H9 (cell line): ENCODE measurements around the gene EML4. TPM values are rescaled to one million over a fixed set of nuclear protein-coding genes. Genes with fewer than 3 reads are reported as not detected.

ENCODE experiments used
- DNase-seq: peaks from one replicate; pipeline ENCODE4 v3.0.0-alpha.2; 2017
- H2AFZ ChIP-seq: one replicate; pipeline ENCODE4 v1.6.1; 2013; ENCODE audit warnings: mild to moderate bottlenecking, low read length, control low read depth, moderate library complexity
- H2AK5ac ChIP-seq: 2 replicates; pipeline ENCODE4 v1.6.1; 2013; ENCODE audit warnings: low read length, control low read depth, mixed read lengths; ENCODE audit not compliant: insufficient read length
- H2BK120ac ChIP-seq: one replicate; pipeline ENCODE4 v1.6.1; 2013; ENCODE audit warnings: low read depth, mild to moderate bottlenecking, low read length, control low read depth, inconsistent platforms; ENCODE audit not compliant: poor library complexity, severe bottlenecking
- H2BK12ac ChIP-seq: 2 replicates; pipeline ENCODE4 v1.6.1; 2013; ENCODE audit warnings: low read length, control low read depth, mixed read lengths, low read depth; ENCODE audit not compliant: insufficient read length
- H2BK15ac ChIP-seq: 2 replicates; pipeline ENCODE4 v1.6.1; 2013; ENCODE audit warnings: low read depth, low read length, control low read depth
- H2BK20ac ChIP-seq: one replicate; pipeline ENCODE4 v1.6.1; 2013; ENCODE audit warnings: low read depth, mild to moderate bottlenecking, low read length, control low read depth, inconsistent platforms; ENCODE audit not compliant: poor library complexity, severe bottlenecking
- H2BK5ac ChIP-seq: 2 replicates; pipeline ENCODE4 v1.6.1; 2013; ENCODE audit warnings: low read length, control low read depth, mixed read lengths; ENCODE audit not compliant: insufficient read length
- H3K14ac ChIP-seq: 2 replicates; pipeline ENCODE4 v1.6.1; 2013; ENCODE audit warnings: low read length, control low read depth; ENCODE audit not compliant: insufficient read depth
- H3K18ac ChIP-seq: 2 replicates; pipeline ENCODE4 v1.6.1; 2013; ENCODE audit warnings: low read depth, mild to moderate bottlenecking, mixed read lengths, low read length, control low read depth; ENCODE audit not compliant: insufficient read length
- H3K23ac ChIP-seq: 2 replicates; pipeline ENCODE4 v1.6.1; 2013; ENCODE audit warnings: low read length, control low read depth, mixed read lengths, low read depth; ENCODE audit not compliant: insufficient read length
- H3K23me2 ChIP-seq: 2 replicates; pipeline ENCODE4 v1.6.1; 2013; ENCODE audit warnings: low read depth, mild to moderate bottlenecking, mixed read lengths, low read length, control low read depth; ENCODE audit not compliant: insufficient read length, poor library complexity, severe bottlenecking
- H3K27ac ChIP-seq: 2 replicates; pipeline ENCODE4 v1.5.1; 2013; ENCODE audit warnings: low read length, control low read depth, mixed read lengths, low read depth; ENCODE audit not compliant: insufficient read length
- H3K27me3 ChIP-seq: 2 replicates; pipeline ENCODE4 v1.6.1; 2013; ENCODE audit warnings: low read length, control low read depth, inconsistent platforms; ENCODE audit not compliant: insufficient read depth
- H3K4ac ChIP-seq: 2 replicates; pipeline ENCODE4 v1.6.1; 2013; ENCODE audit warnings: low read depth, mild to moderate bottlenecking, control low read depth, inconsistent platforms, low read length, moderate library complexity
- H3K4me1 ChIP-seq: 2 replicates; pipeline ENCODE4 v1.6.1; 2013; ENCODE audit warnings: low read length, control low read depth, inconsistent platforms; ENCODE audit not compliant: insufficient read depth
- H3K4me2 ChIP-seq: 2 replicates; pipeline ENCODE4 v1.6.1; 2013; ENCODE audit warnings: low read length, control low read depth, mixed read lengths; ENCODE audit not compliant: insufficient read length, insufficient read depth
- H3K56ac ChIP-seq: 2 replicates; pipeline ENCODE4 v1.6.1; 2013; ENCODE audit warnings: low read depth, mild to moderate bottlenecking, mixed read lengths, low read length, control low read depth; ENCODE audit not compliant: insufficient read length
- H3K79me1 ChIP-seq: 2 replicates; pipeline ENCODE4 v1.6.1; 2013; ENCODE audit warnings: low read depth, mild to moderate bottlenecking, moderate library complexity, low read length, control low read depth, inconsistent platforms; ENCODE audit not compliant: insufficient read depth, poor library complexity, severe bottlenecking
- H3K79me2 ChIP-seq: 2 replicates; pipeline ENCODE4 v1.6.1; 2013; ENCODE audit warnings: low read length, control low read depth, inconsistent platforms; ENCODE audit not compliant: insufficient read depth
- H3K9ac ChIP-seq: 2 replicates; pipeline ENCODE4 v1.6.1; 2013; ENCODE audit warnings: low read length, control low read depth, mixed read lengths; ENCODE audit not compliant: insufficient read length; ENCODE audit errors: extremely low read depth
- H3K9me3 ChIP-seq: one replicate; pipeline ENCODE4 v1.6.1; 2013; ENCODE audit warnings: low read depth, low read length, inconsistent platforms; ENCODE audit not compliant: control insufficient read depth
- H3T11ph ChIP-seq: one replicate; pipeline ENCODE4 v1.6.1; 2013; ENCODE audit warnings: mild to moderate bottlenecking, low read length, control low read depth, inconsistent platforms
- H4K20me1 ChIP-seq: one replicate; pipeline ENCODE4 v1.6.1; 2013; ENCODE audit not compliant: control insufficient read depth, insufficient read length, insufficient read depth
- H4K5ac ChIP-seq: 2 replicates; pipeline ENCODE4 v1.6.1; 2013; ENCODE audit warnings: low read depth, mild to moderate bottlenecking, mixed read lengths, low read length, control low read depth; ENCODE audit not compliant: insufficient read length
- H4K8ac ChIP-seq: replicated peaks from 2 replicates; pipeline ENCODE4 v1.6.1; 2013; ENCODE audit warnings: low read length, control low read depth, mixed read lengths, low read depth; ENCODE audit not compliant: insufficient read length
- H4K91ac ChIP-seq: 2 replicates; pipeline ENCODE4 v1.6.1; 2013; ENCODE audit warnings: low read depth, mild to moderate bottlenecking, moderate library complexity, mixed read lengths, low read length, control low read depth; ENCODE audit not compliant: insufficient read length
- H3K27ac Mint-ChIP-seq, 3 experiments: 2 replicates in 2 of 3; 3 replicates in 1 of 3; pipeline ENCODE4 v1.8.0; 2020 to 2021; ENCODE audit warnings: mixed read lengths in 3 of 3, mild to moderate bottlenecking in 1 of 3, moderate library complexity in 1 of 3
- H3K27me3 Mint-ChIP-seq: 2 replicates; pipeline ENCODE4 v1.8.0; 2021; ENCODE audit warnings: low read depth, mild to moderate bottlenecking, moderate library complexity, mixed read lengths
- H3K36me3 Mint-ChIP-seq, 3 experiments: 2 replicates in 2 of 3; 3 replicates in 1 of 3; pipeline ENCODE4 v1.8.0; 2020 to 2021; ENCODE audit warnings: low read depth in 3 of 3, mixed read lengths in 3 of 3; ENCODE audit not compliant: insufficient read depth in 1 of 3
- H3K4me1 Mint-ChIP-seq, 2 experiments: 2 replicates each; pipeline ENCODE4 v1.8.0; 2020; ENCODE audit warnings: mixed read lengths in 2 of 2
- H3K4me3 Mint-ChIP-seq, 2 experiments: 2 replicates in 1 of 2; 3 replicates in 1 of 2; pipeline ENCODE4 v1.8.0; 2020 to 2021; ENCODE audit warnings: mild to moderate bottlenecking in 2 of 2, mixed read lengths in 2 of 2, moderate library complexity in 1 of 2
- H3K9me3 Mint-ChIP-seq, 2 experiments: 2 replicates in 1 of 2; 3 replicates in 1 of 2; pipeline ENCODE4 v1.8.0; 2020; ENCODE audit warnings: mild to moderate bottlenecking in 2 of 2, mixed read lengths in 2 of 2, moderate library complexity in 1 of 2
- WGBS: extraction: QIAGEN DNeasy Blood & Tissue Kit; methylation state at CpG from one replicate; pipeline ENCODE4 v1.1.7; 2013; ENCODE audit warnings: missing lambda C conversion rate, low lambda C conversion rate, mixed read lengths; ENCODE audit not compliant: insufficient read length; ENCODE audit errors: extremely low coverage; 5-methylcytosine and 5-hydroxymethylcytosine counted together
- total RNA-seq: library from RNA; stranded (reverse); gene quantifications from 2 replicates; pipeline ENCODE4 v1.2.1, GENCODE V29; 2021
- TF ChIP-seq, protein P1 (sequence below): fragments of 200-600 bp; sonication (generic); conservative IDR thresholded peaks from 3 replicates; pipeline ENCODE4 v1.8.0; 2021; ENCODE audit warnings: antibody characterized with exemption, mild to moderate bottlenecking

Gene EML4
- total RNA-seq, 1 experiment from 2014 or later, result 68.6 TPM

DNA sequence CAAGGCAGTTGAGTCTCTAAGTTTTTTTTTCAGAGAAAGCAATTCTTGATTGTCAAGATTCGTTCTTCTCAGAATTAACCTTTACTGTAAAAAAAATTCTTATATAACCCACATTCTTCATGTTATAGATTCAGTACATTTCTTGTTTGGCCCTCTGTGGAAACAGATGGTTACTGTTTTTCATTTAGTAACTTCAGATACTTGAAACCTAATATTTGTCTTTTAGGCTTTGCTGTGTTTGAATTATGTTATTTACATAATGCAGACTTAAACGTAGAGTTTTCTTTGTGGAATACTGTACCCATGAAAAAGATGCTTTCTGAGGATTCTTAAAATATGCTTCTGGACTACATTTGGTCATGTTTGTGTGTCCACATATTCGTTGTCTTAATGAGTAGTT, 48.2 kb downstream of the EML4 start:
- Histone ChIP-seq H2BK12ac (no peak overlapping the region), H3K14ac (no peak overlapping the region), H3K27me3 (no peaks in the 10 kb centered on the region), H2BK120ac (no peak overlapping the region), H3K79me2 (peaks cover 6% of the 10 kb centered on the region; the same call in 1 of the 2 replicates), H3K9me3 (no peaks in the 10 kb centered on the region), H3K56ac (no peak overlapping the region), H2BK15ac (no peak overlapping the region), H4K91ac (no peak overlapping the region), H3K23me2 (no peaks in the 10 kb centered on the region), H2BK20ac (no peak overlapping the region), H3K79me1 (peaks cover 5% of the 10 kb centered on the region), H2BK5ac (no peak overlapping the region), H3K27ac (no peak overlapping the region), H4K5ac (no peak overlapping the region), H2AFZ (no peak overlapping the region), H3K4me2 (no peak overlapping the region), H3K23ac (no peak overlapping the region), H4K20me1 (no peaks in the 10 kb centered on the region), H3K18ac (no peak overlapping the region), H3T11ph (no peak overlapping the region), H3K4me1 (no peaks in the 10 kb centered on the region), H4K8ac (no peak overlapping the region), H3K4ac (no peak overlapping the region), H2AK5ac (no peak overlapping the region), H3K9ac (no peak overlapping the region)
- Mint-ChIP-seq H3K27me3 (no peaks in the 10 kb centered on the region), H3K4me3 (no peak overlapping the region), H3K4me1 (peaks cover 8 to 9% of the 10 kb centered on the region in 2 experiments), H3K36me3 (peaks cover 0 to 9% (median 4%) of the 10 kb centered on the region in 3 experiments; a peak in 3 of 7 replicates), H3K9me3 (no peaks in the 10 kb centered on the region), H3K27ac (no peak overlapping the region)
- TF ChIP-seq, protein P1, sequence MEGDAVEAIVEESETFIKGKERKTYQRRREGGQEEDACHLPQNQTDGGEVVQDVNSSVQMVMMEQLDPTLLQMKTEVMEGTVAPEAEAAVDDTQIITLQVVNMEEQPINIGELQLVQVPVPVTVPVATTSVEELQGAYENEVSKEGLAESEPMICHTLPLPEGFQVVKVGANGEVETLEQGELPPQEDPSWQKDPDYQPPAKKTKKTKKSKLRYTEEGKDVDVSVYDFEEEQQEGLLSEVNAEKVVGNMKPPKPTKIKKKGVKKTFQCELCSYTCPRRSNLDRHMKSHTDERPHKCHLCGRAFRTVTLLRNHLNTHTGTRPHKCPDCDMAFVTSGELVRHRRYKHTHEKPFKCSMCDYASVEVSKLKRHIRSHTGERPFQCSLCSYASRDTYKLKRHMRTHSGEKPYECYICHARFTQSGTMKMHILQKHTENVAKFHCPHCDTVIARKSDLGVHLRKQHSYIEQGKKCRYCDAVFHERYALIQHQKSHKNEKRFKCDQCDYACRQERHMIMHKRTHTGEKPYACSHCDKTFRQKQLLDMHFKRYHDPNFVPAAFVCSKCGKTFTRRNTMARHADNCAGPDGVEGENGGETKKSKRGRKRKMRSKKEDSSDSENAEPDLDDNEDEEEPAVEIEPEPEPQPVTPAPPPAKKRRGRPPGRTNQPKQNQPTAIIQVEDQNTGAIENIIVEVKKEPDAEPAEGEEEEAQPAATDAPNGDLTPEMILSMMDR, result no peak
- no CpG with 5 or more reads among the region's 3 CpGs for WGBS
- no peak for DNase-seq
